ENCODE results near the gene TMEM219. TPM values are rescaled to one million over a fixed set of nuclear protein-coding genes. Genes with fewer than 3 reads are reported as not detected.

The TMEM219 gene
- total and polyA plus RNA-seq, 2 donors: 43.1 to 120 TPM

GRCh38 chr16:29982560-29983419 is 20.9 kb downstream of the TMEM219 start:
- Histone ChIP-seq H3K4me1 (ENCODE audit: insufficient read depth) (no peaks in the 10 kb centered on the region), H3K27ac (ENCODE audit: low read depth) (no peak overlapping the region), H3K4me3 (ENCODE audit: low read depth, low read length) (no peak overlapping the region), H3K36me3 (ENCODE audit: insufficient read depth) (peaks cover 8% of the 10 kb centered on the region)
- WGBS: 88% methylated on average over 24 of the region's 24 CpGs
- DNase-seq (ENCODE audit: extremely low spot score): no peak

GRCh38 chr16:29983420-29984136 is 21.7 kb downstream of the TMEM219 start:
- no peaks in the 10 kb centered on the region for H3K4me1 ChIP-seq (ENCODE audit: insufficient read depth)
- no peak overlapping the region for H3K4me3 ChIP-seq (ENCODE audit: low read depth, low read length)
- no peak for DNase-seq (ENCODE audit: extremely low spot score)
- WGBS: 94% methylated on average over 12 of the region's 12 CpGs
- no peak overlapping the region for H3K27ac ChIP-seq (ENCODE audit: low read depth)
- H3K36me3 ChIP-seq (ENCODE audit: insufficient read depth): peaks cover 8% of the 10 kb centered on the region

GRCh38 chr16:29984137-29984763 is 22.4 kb downstream of the TMEM219 start:
- Histone ChIP-seq H3K27ac (ENCODE audit: low read depth) (no peak overlapping the region), H3K4me3 (ENCODE audit: low read depth, low read length) (no peak overlapping the region), H3K36me3 (ENCODE audit: insufficient read depth) (peaks cover 8% of the 10 kb centered on the region), H3K4me1 (ENCODE audit: insufficient read depth) (no peaks in the 10 kb centered on the region)
- 93% methylated on average over 6 of the region's 6 CpGs for WGBS
- DNase-seq (ENCODE audit: extremely low spot score): no peak

- H3K36me3 ChIP-seq (ENCODE audit: insufficient read depth): peaks cover 8% of the 10 kb centered on the region
- H3K4me3 ChIP-seq (ENCODE audit: low read depth, low read length): no peak overlapping the region
- 92% methylated on average over 5 of the region's 5 CpGs for WGBS
- no peaks in the 10 kb centered on the region for H3K4me1 ChIP-seq (ENCODE audit: insufficient read depth)
- no peak for DNase-seq (ENCODE audit: extremely low spot score)
- no peak overlapping the region for H3K27ac ChIP-seq (ENCODE audit: low read depth)
Observed at GRCh38 chr16:29984764-29985147, 22.9 kb downstream of the TMEM219 start.

- Histone ChIP-seq H3K27ac (ENCODE audit: low read depth) (no peak overlapping the region), H3K36me3 (ENCODE audit: insufficient read depth) (peaks cover 8% of the 10 kb centered on the region), H3K4me3 (ENCODE audit: low read depth, low read length) (no peak overlapping the region), H3K4me1 (ENCODE audit: insufficient read depth) (no peaks in the 10 kb centered on the region)
- 93% methylated on average over 28 of the region's 28 CpGs for WGBS
- no peak for DNase-seq (ENCODE audit: extremely low spot score)
Observed at GRCh38 chr16:29985271-29985811, 23.5 kb downstream of the TMEM219 start.

GRCh38 chr16:29986231-29986630 is 24.4 kb downstream of the TMEM219 start:
- DNase-seq (ENCODE audit: extremely low spot score): no peak
- WGBS: 93% methylated on average over 20 of the region's 20 CpGs
- no peak overlapping the region for H3K4me3 ChIP-seq (ENCODE audit: low read depth, low read length)
- H3K36me3 ChIP-seq (ENCODE audit: insufficient read depth): peaks cover 12% of the 10 kb centered on the region
- no peak overlapping the region for H3K27ac ChIP-seq (ENCODE audit: low read depth)
- H3K4me1 ChIP-seq (ENCODE audit: insufficient read depth): no peaks in the 10 kb centered on the region

- H3K4me3 ChIP-seq (ENCODE audit: low read depth, low read length): no peak overlapping the region
- H3K27ac ChIP-seq (ENCODE audit: low read depth): no peak overlapping the region
- no peaks in the 10 kb centered on the region for H3K4me1 ChIP-seq (ENCODE audit: insufficient read depth)
- no peak for DNase-seq (ENCODE audit: extremely low spot score)
- 92% methylated on average over 5 of the region's 5 CpGs for WGBS
- H3K36me3 ChIP-seq (ENCODE audit: insufficient read depth): peaks cover 10% of the 10 kb centered on the region
Observed at GRCh38 chr16:29986931-29987330, 25.1 kb downstream of the TMEM219 start.

- H3K4me1 ChIP-seq (ENCODE audit: insufficient read depth): no peaks in the 10 kb centered on the region
- H3K27ac ChIP-seq (ENCODE audit: low read depth): no peak overlapping the region
- H3K36me3 ChIP-seq (ENCODE audit: insufficient read depth): peaks cover 10% of the 10 kb centered on the region
- WGBS: 94% methylated on average over 35 of the region's 35 CpGs
- DNase-seq (ENCODE audit: extremely low spot score): no peak
- no peak overlapping the region for H3K4me3 ChIP-seq (ENCODE audit: low read depth, low read length)
Observed at GRCh38 chr16:29987371-29988085, 25.6 kb downstream of the TMEM219 start.

- H3K36me3 ChIP-seq (ENCODE audit: insufficient read depth): peaks cover 10% of the 10 kb centered on the region
Observed at GRCh38 chr16:29988346-29989075, 26.6 kb downstream of the TMEM219 start.

GRCh38 chr16:29989111-29989858 is 27.4 kb downstream of the TMEM219 start:
- DNase-seq (ENCODE audit: extremely low spot score): no peak
- WGBS: 84% methylated on average over 23 of the region's 23 CpGs
- peaks cover 10% of the 10 kb centered on the region for H3K36me3 ChIP-seq (ENCODE audit: insufficient read depth)
- no peak overlapping the region for H3K4me3 ChIP-seq (ENCODE audit: low read depth, low read length)
- H3K4me1 ChIP-seq (ENCODE audit: insufficient read depth): no peaks in the 10 kb centered on the region
- H3K27ac ChIP-seq (ENCODE audit: low read depth): no peak overlapping the region

More at GRCh38 chr16:29988346-29989075, 26.6 kb downstream of the TMEM219 start:
- 87% methylated on average over 17 of the region's 17 CpGs for WGBS
- no peak for DNase-seq (ENCODE audit: extremely low spot score)
- no peak overlapping the region for H3K27ac ChIP-seq (ENCODE audit: low read depth)
- H3K4me3 ChIP-seq (ENCODE audit: low read depth, low read length): no peak overlapping the region
- no peaks in the 10 kb centered on the region for H3K4me1 ChIP-seq (ENCODE audit: insufficient read depth)

- WGBS: 92% methylated on average over 2 of the region's 2 CpGs
- peaks cover 9% of the 10 kb centered on the region for H3K36me3 ChIP-seq (ENCODE audit: insufficient read depth)
- no peak overlapping the region for H3K4me3 ChIP-seq (ENCODE audit: low read depth, low read length)
- H3K27ac ChIP-seq (ENCODE audit: low read depth): no peak overlapping the region
- DNase-seq (ENCODE audit: extremely low spot score): no peak
- H3K4me1 ChIP-seq (ENCODE audit: insufficient read depth): no peaks in the 10 kb centered on the region
Observed at GRCh38 chr16:29990034-29990433, 28.2 kb downstream of the TMEM219 start.

Measured in urinary bladder (tissue), 4 donors.